Stomach (tissue), 4 donors: ENCODE measurements around the gene F8A1.

ENCODE experiments used
- POLR2A ChIP-seq, 4 donors: fragments of 450-650 bp; IDR thresholded peaks; one replicate each; pipeline ENCODE4 v1.6.1; 2016; ENCODE audit warnings: antibody characterized with exemption in 4 of 4, control low read depth in 2 of 4, mild to moderate bottlenecking in 1 of 4, moderate library complexity in 1 of 4
- TF ChIP-seq, protein P1 (sequence below), 7 experiments: fragments of 450-650 bp in 4 of 7; fragments of 200-600 bp in 3 of 7; sonication (generic) in 3 of 7; IDR thresholded peaks; one replicate each; pipeline ENCODE4 v1.5.1; 2016 to 2019; ENCODE audit warnings: antibody characterized with exemption in 7 of 7, control low read depth in 2 of 7, mild to moderate bottlenecking in 1 of 7

DNA sequence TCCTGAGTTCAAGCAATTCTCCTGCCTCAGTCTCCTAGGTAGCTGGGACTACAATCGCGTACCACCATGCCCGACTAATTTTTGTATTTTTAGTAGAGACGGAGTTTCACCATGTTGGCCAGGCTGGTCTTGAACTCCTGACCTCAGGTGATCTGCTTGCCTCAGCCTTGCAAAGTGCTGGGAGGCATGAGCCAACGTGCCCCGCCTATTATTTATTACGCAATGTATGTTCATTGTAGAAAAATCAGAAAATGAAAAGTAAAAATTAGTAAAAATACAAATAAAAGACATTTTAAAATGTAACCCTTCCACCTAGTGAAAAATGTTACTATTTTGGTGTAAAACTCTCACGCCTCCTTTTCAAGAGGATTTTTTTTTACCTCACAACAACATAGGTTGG lies 14.2 kb downstream of the F8A1 start:
- TF ChIP-seq, protein P1, sequence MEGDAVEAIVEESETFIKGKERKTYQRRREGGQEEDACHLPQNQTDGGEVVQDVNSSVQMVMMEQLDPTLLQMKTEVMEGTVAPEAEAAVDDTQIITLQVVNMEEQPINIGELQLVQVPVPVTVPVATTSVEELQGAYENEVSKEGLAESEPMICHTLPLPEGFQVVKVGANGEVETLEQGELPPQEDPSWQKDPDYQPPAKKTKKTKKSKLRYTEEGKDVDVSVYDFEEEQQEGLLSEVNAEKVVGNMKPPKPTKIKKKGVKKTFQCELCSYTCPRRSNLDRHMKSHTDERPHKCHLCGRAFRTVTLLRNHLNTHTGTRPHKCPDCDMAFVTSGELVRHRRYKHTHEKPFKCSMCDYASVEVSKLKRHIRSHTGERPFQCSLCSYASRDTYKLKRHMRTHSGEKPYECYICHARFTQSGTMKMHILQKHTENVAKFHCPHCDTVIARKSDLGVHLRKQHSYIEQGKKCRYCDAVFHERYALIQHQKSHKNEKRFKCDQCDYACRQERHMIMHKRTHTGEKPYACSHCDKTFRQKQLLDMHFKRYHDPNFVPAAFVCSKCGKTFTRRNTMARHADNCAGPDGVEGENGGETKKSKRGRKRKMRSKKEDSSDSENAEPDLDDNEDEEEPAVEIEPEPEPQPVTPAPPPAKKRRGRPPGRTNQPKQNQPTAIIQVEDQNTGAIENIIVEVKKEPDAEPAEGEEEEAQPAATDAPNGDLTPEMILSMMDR (IDR thresholded peaks at IDR 0.05), result no peak
- TF ChIP-seq POLR2A (IDR thresholded peaks at IDR 0.05), result no peak
